ENCODE measurements around the gene ADM. TPM values are rescaled to one million over a fixed set of nuclear protein-coding genes. Genes with fewer than 3 reads are reported as not detected.
"Not testable (repeated sequence)": the region's sequence is repeated elsewhere in the genome, so short reads cannot be mapped to it uniquely, and the experiment has no call there.

Gene ADM
- total RNA-seq, 1 experiment from 2014 or later, result 82.5 TPM

- Histone ChIP-seq H3K9ac (ENCODE audit: low read length) (no peak overlapping the region), H3K9me2 (replicated peaks; ENCODE audit: low read length) (no peaks in the 10 kb centered on the region), H3K4me2 (ENCODE audit: low read length) (no peak overlapping the region), H3K79me2 (ENCODE audit: low read length) (peaks cover 57% of the 10 kb centered on the region), H3F3A (ENCODE audit: low read length, unreplicated experiment) (no peaks in the 10 kb centered on the region), H3K4me3 (ENCODE audit: low read length) (no peak overlapping the region), H3K27me3 (ENCODE audit: low read length) (no peaks in the 10 kb centered on the region), H2AFZ (ENCODE audit: low read length) (no peak overlapping the region), H3K9me3 (ENCODE audit: low read length) (no peaks in the 10 kb centered on the region), H3K4me1 (ENCODE audit: insufficient read depth, low read length) (peaks cover 9% of the 10 kb centered on the region), H3K27ac (ENCODE audit: low read length) (no peak overlapping the region), H4K20me1 (ENCODE audit: low read length) (no peaks in the 10 kb centered on the region), H3K36me3 (ENCODE audit: low read depth, low read length) (no peaks in the 10 kb centered on the region)
- intact Hi-C loops (cut with micrococcal nuclease), result no loop called here
- ATAC-seq (no peak; the same call in 1 of the 2 replicates), DNase-seq (no peak)
- CTCF ChIA-PET, result no interaction called here
- POLR2A ChIA-PET (ENCODE audit: unreplicated experiment), result no interaction called here
- BruUV-seq (replicated peaks), result no TSS peak
- no peak for TF ChIP-seq EZH2 (IDR thresholded peaks at IDR 0.05; ENCODE audit: low read length, unreplicated experiment)
- TF ChIP-seq CTCF (conservative IDR thresholded peaks at IDR 0.05; ENCODE audit: low read depth, low read length), result no peak
- TF ChIP-seq EZH2phosphoT487 (IDR thresholded peaks at IDR 0.05; ENCODE audit: borderline replicate concordance, low read length), result no peak
These were observed 47.4 kb upstream of the ADM start for GRCh38 chr11:10257478-10257877.

- Histone ChIP-seq H3K4me1 (ENCODE audit: insufficient read depth, low read length) (peaks cover 9% of the 10 kb centered on the region), H4K20me1 (ENCODE audit: low read length) (no peaks in the 10 kb centered on the region), H3F3A (ENCODE audit: low read length, unreplicated experiment) (no peaks in the 10 kb centered on the region), H3K9me2 (replicated peaks; ENCODE audit: low read length) (no peaks in the 10 kb centered on the region), H3K27me3 (ENCODE audit: low read length) (no peaks in the 10 kb centered on the region), H2AFZ (ENCODE audit: low read length) (no peak overlapping the region), H3K79me2 (ENCODE audit: low read length) (peaks cover 35% of the 10 kb centered on the region), H3K4me3 (ENCODE audit: low read length) (no peak overlapping the region), H3K27ac (ENCODE audit: low read length) (no peak overlapping the region), H3K9ac (ENCODE audit: low read length) (no peak overlapping the region), H3K9me3 (ENCODE audit: low read length) (no peaks in the 10 kb centered on the region), H3K36me3 (ENCODE audit: low read depth, low read length) (no peaks in the 10 kb centered on the region), H3K4me2 (ENCODE audit: low read length) (no peak overlapping the region)
- peak; percentile 25 for DNase-seq
- CTCF ChIA-PET, result no interaction called here
- ATAC-seq, result no peak; the same call in 1 of the 2 replicates
- POLR2A ChIA-PET (ENCODE audit: unreplicated experiment), result no interaction called here
- intact Hi-C loops (cut with micrococcal nuclease), result no loop called here
- BruUV-seq (replicated peaks), result no TSS peak
- TF ChIP-seq EZH2 (IDR thresholded peaks at IDR 0.05; ENCODE audit: low read length, unreplicated experiment) (no peak), CTCF (conservative IDR thresholded peaks at IDR 0.05; ENCODE audit: low read depth, low read length) (no peak), EZH2phosphoT487 (IDR thresholded peaks at IDR 0.05; ENCODE audit: borderline replicate concordance, low read length) (no peak)
These were observed 43.1 kb upstream of the ADM start for GRCh38 chr11:10261821-10262220.

- peaks cover 33% of the 10 kb centered on the region for H3K79me2 ChIP-seq (ENCODE audit: low read length)
- no peak overlapping the region for H3K4me3 ChIP-seq (ENCODE audit: low read length)
- H4K20me1 ChIP-seq (ENCODE audit: low read length), result no peaks in the 10 kb centered on the region
- H3K9me2 ChIP-seq (replicated peaks; ENCODE audit: low read length), result no peaks in the 10 kb centered on the region
- no peak overlapping the region for H2AFZ ChIP-seq (ENCODE audit: low read length)
- ATAC-seq (no peak; the same call in 1 of the 2 replicates), DNase-seq (peak; percentile 34)
- no TSS peak for BruUV-seq (replicated peaks)
- no peaks in the 10 kb centered on the region for H3K36me3 ChIP-seq (ENCODE audit: low read depth, low read length)
- no peak overlapping the region for H3K4me2 ChIP-seq (ENCODE audit: low read length)
- intact Hi-C loops (cut with micrococcal nuclease), result no loop called here
- no peaks in the 10 kb centered on the region for H3F3A ChIP-seq (ENCODE audit: low read length, unreplicated experiment)
- no peaks in the 10 kb centered on the region for H3K9me3 ChIP-seq (ENCODE audit: low read length)
- H3K4me1 ChIP-seq (ENCODE audit: insufficient read depth, low read length), result peaks cover 9% of the 10 kb centered on the region
- no peak for TF ChIP-seq EZH2phosphoT487 (IDR thresholded peaks at IDR 0.05; ENCODE audit: borderline replicate concordance, low read length)
- TF ChIP-seq CTCF (conservative IDR thresholded peaks at IDR 0.05; ENCODE audit: low read depth, low read length), result no peak
- no peak for TF ChIP-seq EZH2 (IDR thresholded peaks at IDR 0.05; ENCODE audit: low read length, unreplicated experiment)
- ChIA-PET POLR2A (ENCODE audit: unreplicated experiment) (interaction anchor here (0.7 kb wide), 1 partner anchor 21 kb away, joined by 11 read pairs; no protein-coding TSS in a partner anchor), CTCF (no interaction called here)
- H3K9ac ChIP-seq (ENCODE audit: low read length), result no peak overlapping the region
- no peaks in the 10 kb centered on the region for H3K27me3 ChIP-seq (ENCODE audit: low read length)
- no peak overlapping the region for H3K27ac ChIP-seq (ENCODE audit: low read length)
These were observed 40.9 kb upstream of the ADM start for GRCh38 chr11:10263929-10264328.

GRCh38 chr11:10264716-10265115 is 40.2 kb upstream of the ADM start:
- POLR2A ChIA-PET (ENCODE audit: unreplicated experiment); H3K27ac ChIP-seq (ENCODE audit: low read length); H4K20me1 ChIP-seq (ENCODE audit: low read length); CTCF ChIA-PET; H2AFZ ChIP-seq (ENCODE audit: low read length); H3K27me3 ChIP-seq (ENCODE audit: low read length); H3K36me3 ChIP-seq (ENCODE audit: low read depth, low read length); H3K9me2 ChIP-seq (replicated peaks; ENCODE audit: low read length); ATAC-seq; intact Hi-C loops (cut with micrococcal nuclease); H3K4me2 ChIP-seq (ENCODE audit: low read length); DNase-seq; H3F3A ChIP-seq (ENCODE audit: low read length, unreplicated experiment); H3K9me3 ChIP-seq (ENCODE audit: low read length); H3K9ac ChIP-seq (ENCODE audit: low read length); BruUV-seq (replicated peaks); H3K4me1 ChIP-seq (ENCODE audit: insufficient read depth, low read length); H3K4me3 ChIP-seq (ENCODE audit: low read length): not testable (repeated sequence)
- peaks cover 31% of the 10 kb centered on the region for H3K79me2 ChIP-seq (ENCODE audit: low read length)
